NCI-H1694 treated with DMSO at 0.1 percent for 48 hours (cell line): ENCODE measurements around the gene CACNA1C.
A peak's percentile ranks its signal among the peaks of the same experiment; 100 is the strongest.

ENCODE experiments used
- DNase-seq: peaks from one replicate; lab custom pipeline; 2025; lab: John Stamatoyannopoulos, UW

CACNA1C gene

GRCh38 chr12:2364631-2365051, 311.9 kb downstream of the CACNA1C start:
- no peak for DNase-seq

GRCh38 chr12:2366711-2367110, 313.9 kb downstream of the CACNA1C start:
- no peak for DNase-seq

DNA sequence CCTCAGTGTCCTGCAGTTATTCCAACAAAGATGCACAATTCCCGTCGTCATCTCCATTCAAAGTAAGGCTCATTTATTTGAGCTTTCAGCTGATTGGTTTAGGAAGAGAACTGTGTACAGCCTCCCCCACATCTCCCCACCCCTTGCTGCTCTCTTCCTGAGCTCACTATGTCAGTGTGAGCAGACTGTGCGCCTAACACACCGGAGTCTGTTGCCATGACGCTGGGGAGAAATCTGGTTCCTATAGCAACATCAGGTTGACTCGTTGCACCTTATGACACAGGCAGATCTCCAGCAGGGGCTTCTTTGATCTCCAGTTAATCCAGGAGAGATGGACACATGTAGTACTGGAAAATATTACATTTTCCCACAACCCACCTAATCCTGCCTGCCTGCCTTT, 319.4 kb downstream of the CACNA1C start:
- DNase-seq = no peak

DNA sequence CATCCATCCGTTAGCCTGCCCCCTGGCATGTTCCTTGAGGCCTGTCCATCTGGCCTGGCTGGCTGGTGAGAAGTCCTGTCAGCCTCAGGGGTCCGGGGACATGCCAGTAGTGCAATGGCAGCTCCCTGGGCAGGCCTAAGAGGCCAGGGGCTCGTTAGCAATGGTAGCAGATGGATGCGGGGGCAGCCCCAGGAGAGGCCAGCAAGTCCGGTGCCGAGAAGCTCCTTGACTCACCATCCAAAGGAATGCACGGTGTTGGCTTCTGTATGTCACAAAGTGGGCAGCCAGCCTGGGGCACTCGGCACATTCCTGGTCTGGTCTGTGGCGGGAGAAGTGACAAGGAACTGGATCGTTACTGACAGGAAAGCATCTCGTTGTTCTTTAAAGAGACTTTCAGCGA, 319.9 kb downstream of the CACNA1C start:
- DNase-seq = no peak

DNA sequence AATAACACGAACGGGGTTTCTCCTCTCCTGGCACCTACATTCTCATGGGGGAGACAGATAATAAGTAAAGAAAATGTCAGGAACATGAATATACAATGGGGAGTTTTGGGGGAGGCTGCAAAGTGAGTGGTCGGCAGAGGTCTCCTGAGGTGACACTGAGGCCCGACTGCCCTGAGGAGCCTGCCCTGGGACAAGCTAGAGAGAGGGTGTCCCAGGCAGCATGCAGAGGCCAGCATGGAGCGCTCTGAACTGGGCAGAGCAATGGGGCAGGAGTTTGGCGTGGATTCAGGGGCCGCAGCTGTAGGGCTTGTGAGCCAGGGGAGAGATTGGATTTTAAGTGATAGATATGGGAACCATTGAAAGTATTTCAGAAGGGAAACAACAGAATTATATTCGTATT, 320.5 kb downstream of the CACNA1C start:
- DNase-seq = no peak

GRCh38 chr12:2374092-2374906, 321.5 kb downstream of the CACNA1C start:
- DNase-seq = no peak

- no peak for DNase-seq
Observed at GRCh38 chr12:2375871-2376270, 323.1 kb downstream of the CACNA1C start.

DNA sequence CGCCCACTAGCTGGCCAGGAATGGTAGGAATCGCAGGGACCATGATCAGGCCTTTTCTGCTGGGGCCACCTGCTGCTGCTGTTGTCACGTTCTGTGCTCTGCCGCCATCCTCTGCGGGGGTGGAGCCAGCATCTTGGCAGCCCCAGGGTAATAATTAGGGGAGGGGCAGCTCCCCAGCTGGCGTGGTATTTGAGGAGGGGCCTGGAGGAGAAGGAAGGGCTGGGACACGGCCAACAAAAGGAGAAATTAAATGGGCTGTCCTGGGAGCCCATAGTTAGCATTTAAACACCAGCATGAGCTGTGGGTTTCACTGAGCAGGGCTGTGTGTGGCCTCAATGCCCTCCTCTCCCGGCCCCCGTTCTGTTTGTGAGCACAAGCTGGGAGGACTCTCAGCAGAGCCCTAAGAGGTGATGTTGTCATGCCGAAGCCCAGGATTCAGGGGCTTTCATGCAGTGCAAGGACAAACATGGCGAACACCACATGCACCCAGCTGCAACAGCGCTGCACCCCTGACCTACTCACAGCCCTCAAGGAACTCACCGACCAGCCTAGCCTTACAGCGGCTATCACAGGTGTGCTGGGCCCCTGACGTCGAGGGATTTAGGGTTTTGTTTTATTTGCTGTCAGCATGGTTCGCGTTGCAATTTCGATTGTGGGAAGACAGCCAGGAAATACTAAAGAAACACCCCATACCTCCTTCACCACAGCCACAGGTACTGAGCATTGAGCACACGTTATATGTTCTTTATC, 324.3 kb downstream of the CACNA1C start:
- DNase-seq = peak; percentile 91

- DNase-seq = no peak
Observed at GRCh38 chr12:2378835-2379330, 326.1 kb downstream of the CACNA1C start.

- no peak for DNase-seq
Observed at GRCh38 chr12:2380946-2381345, 328.2 kb downstream of the CACNA1C start.

- peak; percentile 44 for DNase-seq
Observed at GRCh38 chr12:2382370-2383155, 329.8 kb downstream of the CACNA1C start.

- DNase-seq = no peak
Observed at GRCh38 chr12:2383325-2384028, 330.7 kb downstream of the CACNA1C start.

GRCh38 chr12:2384029-2384386, 331.2 kb downstream of the CACNA1C start:
- no peak for DNase-seq

- no peak for DNase-seq
Observed at GRCh38 chr12:2384533-2385351, 332.0 kb downstream of the CACNA1C start.

GRCh38 chr12:2385529-2385928, 332.7 kb downstream of the CACNA1C start:
- DNase-seq = no peak

GRCh38 chr12:2386566-2386965, 333.8 kb downstream of the CACNA1C start:
- no peak for DNase-seq

DNA sequence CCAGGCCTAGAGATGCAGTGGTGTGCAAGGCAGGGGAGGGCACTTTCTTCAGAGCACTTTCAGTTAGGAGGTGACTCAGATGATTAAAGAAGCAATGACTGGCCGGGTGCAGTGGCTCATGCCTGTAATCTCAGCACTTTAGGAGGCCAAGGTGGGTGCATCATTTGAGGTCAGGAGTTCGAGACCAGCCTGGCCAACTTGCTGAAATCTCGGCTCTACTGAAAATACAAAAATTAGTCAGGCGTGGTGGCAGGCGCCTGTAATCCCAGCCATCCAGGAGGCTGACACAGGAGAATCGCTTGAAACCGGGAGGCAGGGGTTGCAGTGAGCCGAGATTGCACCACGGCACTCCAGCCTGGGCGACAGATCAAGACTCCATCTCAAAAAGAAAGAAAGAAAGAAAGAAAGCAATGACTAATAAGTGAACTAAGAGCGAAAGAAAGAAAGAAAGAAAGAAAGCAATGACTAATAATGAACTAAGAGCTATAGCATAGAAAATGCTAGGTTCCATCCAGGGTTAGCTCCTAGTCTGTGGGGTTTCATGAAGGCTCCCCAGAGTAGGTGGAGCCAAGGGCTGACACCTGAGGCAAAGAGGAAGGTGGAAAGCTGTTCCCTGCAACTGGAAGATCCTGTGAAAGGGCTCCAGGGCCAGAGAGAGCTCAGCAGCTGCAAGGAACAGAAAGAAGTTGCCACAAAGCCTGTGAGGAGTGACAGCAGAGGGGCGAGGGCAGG, 334.5 kb downstream of the CACNA1C start:
- no peak for DNase-seq

DNA sequence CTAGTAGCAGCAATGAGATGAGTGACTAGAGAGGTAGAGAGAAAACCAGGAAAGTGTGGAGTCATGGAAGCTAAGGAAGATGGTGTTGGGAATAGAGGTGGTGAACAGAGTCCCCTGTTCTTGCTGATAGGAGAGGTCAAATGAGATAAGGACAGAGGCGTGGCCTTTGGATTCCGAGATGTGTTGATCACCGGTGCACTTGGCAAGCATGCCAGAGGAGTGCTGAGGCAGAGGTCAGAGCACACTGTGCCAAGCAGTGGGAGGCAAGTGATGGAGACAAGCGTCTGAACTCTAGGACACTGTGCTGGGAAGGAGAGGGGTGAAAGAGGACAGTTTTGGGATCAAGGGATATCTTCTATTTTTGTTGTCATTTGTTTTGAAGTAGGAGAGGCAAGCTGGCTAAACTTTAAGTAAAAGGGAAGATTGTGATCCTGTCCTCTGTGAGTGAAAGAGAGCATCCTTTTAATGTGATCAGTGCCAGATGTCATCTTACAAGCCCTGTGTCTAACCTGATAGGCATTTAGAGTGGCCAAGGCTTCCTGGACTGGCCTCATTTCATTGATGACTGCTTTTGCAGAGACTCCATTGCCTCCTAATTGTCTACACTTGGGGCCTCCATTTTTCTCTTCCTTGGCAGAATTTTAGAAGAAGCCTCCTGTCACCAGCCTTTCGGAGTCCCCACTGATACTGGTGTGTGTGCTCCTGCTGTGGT, 336.4 kb downstream of the CACNA1C start:
- no peak for DNase-seq

DNA sequence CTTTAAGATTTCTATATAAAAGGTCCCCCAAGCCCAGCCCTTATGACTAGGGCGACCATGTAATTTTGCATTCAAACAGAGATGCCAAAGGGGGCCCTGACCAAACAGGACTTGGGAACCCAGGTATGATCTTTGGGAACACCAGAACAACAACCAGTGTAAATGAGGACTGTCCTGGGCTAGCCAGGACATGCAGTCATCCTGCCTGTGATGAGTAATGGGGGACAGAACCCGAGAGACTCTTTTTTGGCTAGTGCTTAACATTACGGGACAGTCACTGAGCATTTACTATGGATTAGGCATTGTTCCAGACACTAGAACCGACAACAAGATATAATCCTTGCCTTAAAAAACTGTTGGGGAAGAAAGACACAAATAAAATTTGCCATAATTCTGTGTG, 337.3 kb downstream of the CACNA1C start:
- DNase-seq = no peak
